Panc1 (cell line): ENCODE measurements around the gene NFAM1. TPM values are rescaled to one million over a fixed set of nuclear protein-coding genes. Genes with fewer than 3 reads are reported as not detected.

Experiments used
- ATAC-seq: fragments of 200-7000 bp; cut with Tn5 transposase; 2 replicates; pipeline ENCODE4 v1.9.1; 2020; ENCODE audit warnings: mild to moderate bottlenecking, moderate library complexity
- BruUV-seq: library from RNA; stranded (reverse); fragments of 400-500 nt; replicated peaks from 2 replicates; lab custom pipeline; 2021; lab: Mats Ljungman, UMichigan
- CTCF ChIA-PET: fragments of 300-600 bp; sonication (Branson Sonifier 250); formaldehyde crosslinking; loops from one replicate; lab custom pipeline; 2022; ENCODE audit warnings: antibody characterized with exemption; lab: Charles Lee
- POLR2A ChIA-PET: fragments of 300-600 bp; sonication (Branson Sonifier 250); formaldehyde crosslinking; loops from one replicate; lab custom pipeline; 2022; ENCODE audit warnings: antibody characterized with exemption; lab: Charles Lee
- DNase-seq: peaks from one replicate; pipeline ENCODE4 v3.0.0-alpha.2; 2010; ENCODE audit warnings: low read depth, low spot score
- H3K27ac ChIP-seq: 2 replicates; pipeline ENCODE4 v1.5.1; 2011; ENCODE audit warnings: mild to moderate bottlenecking, low read length, inconsistent platforms
- H3K27me3 ChIP-seq: fragments of 200-500 bp; sonication (Bioruptor generic); 2 replicates; pipeline ENCODE4 v1.6.0; 2014; ENCODE audit warnings: low read length, inconsistent platforms; ENCODE audit not compliant: control insufficient read depth, insufficient read depth
- H3K36me3 ChIP-seq: fragments of 200-500 bp; sonication (Bioruptor generic); 2 replicates; pipeline ENCODE4 v1.5.1; 2014; ENCODE audit warnings: inconsistent platforms, mild to moderate bottlenecking, low read length, moderate library complexity; ENCODE audit not compliant: control insufficient read depth, insufficient read depth
- H3K4me1 ChIP-seq: 2 replicates; pipeline ENCODE4 v1.5.1; 2011; ENCODE audit warnings: inconsistent platforms, mild to moderate bottlenecking, low read length, moderate library complexity; ENCODE audit not compliant: control insufficient read depth, insufficient read depth
- H3K4me3 ChIP-seq, 2 experiments: 2 replicates each; pipeline ENCODE4 v1.5.1; 2011 to 2012; ENCODE audit warnings: low read depth in 2 of 2, low read length in 2 of 2, mild to moderate bottlenecking in 2 of 2, inconsistent platforms in 1 of 2, moderate library complexity in 1 of 2
- H3K9me3 ChIP-seq: fragments of 200-500 bp; sonication (Bioruptor generic); 2 replicates; pipeline ENCODE4 v1.5.1; 2014; ENCODE audit warnings: low read depth, mild to moderate bottlenecking, inconsistent platforms, low read length, moderate library complexity; ENCODE audit not compliant: control insufficient read depth, insufficient read depth
- CTCF ChIP-seq: fragments of 450-650 bp; IDR thresholded peaks from 2 replicates; pipeline ENCODE4 v1.5.1; 2017; ENCODE audit warnings: mild to moderate bottlenecking
- POLR2AphosphoS5 ChIP-seq: IDR thresholded peaks from 2 replicates; pipeline ENCODE4 v1.6.1; 2012; ENCODE audit warnings: mild to moderate bottlenecking, low read depth, low read length, moderate library complexity
- REST ChIP-seq, 2 experiments: IDR thresholded peaks; 2 replicates each; pipeline ENCODE4 v1.6.1; 2011 to 2012; ENCODE audit warnings: low read depth in 2 of 2, control low read depth in 1 of 2, low read length in 1 of 2, mild to moderate bottlenecking in 1 of 2, moderate library complexity in 1 of 2; ENCODE audit not compliant: insufficient read depth in 1 of 2
- SIN3A ChIP-seq: IDR thresholded peaks from 2 replicates; pipeline ENCODE4 v1.6.1; 2012; ENCODE audit warnings: low read depth, mild to moderate bottlenecking, low read length, moderate library complexity, borderline replicate concordance; ENCODE audit not compliant: insufficient read depth
- TCF7L2 ChIP-seq: IDR thresholded peaks from 2 replicates; pipeline ENCODE4 v1.6.1; 2011; ENCODE audit warnings: mild to moderate bottlenecking, low read depth, low read length, inconsistent platforms
- in situ Hi-C: cut with HindIII; loops from 2 replicates; pipeline ENCODE4 v1.10.0; 2016; ENCODE audit warnings: low sequenced_read_pairs, low pct_unique_long_range_greater_than_20kb
- intact Hi-C: fragments of 100-400 bp; cut with micrococcal nuclease; formaldehyde crosslinking; loops from one replicate; pipeline ENCODE4 v1.10.0; 2022; ENCODE audit not compliant: unreplicated experiment
- total RNA-seq: library from RNA; stranded (reverse); gene quantifications from one replicate; pipeline ENCODE4 v1.2.1, GENCODE V29; 2021; ENCODE audit not compliant: unreplicated experiment

The NFAM1 gene
- total RNA-seq, 1 experiment from 2014 or later: 0.41 TPM

GRCh38 chr22:42404266-42404665, 27.9 kb downstream of the NFAM1 start:
- intact Hi-C loops: no loop called here
- Histone ChIP-seq H3K36me3 (no peaks in the 10 kb centered on the region), H3K4me1 (no peaks in the 10 kb centered on the region), H3K4me3 (no peak overlapping the region), H3K9me3 (no peaks in the 10 kb centered on the region), H3K27ac (no peak overlapping the region), H3K27me3 (no peaks in the 10 kb centered on the region)
- no peak for DNase-seq
- in situ Hi-C loops: no loop called here
- BruUV-seq: no TSS peak
- TF ChIP-seq CTCF: no peak
- TF ChIP-seq POLR2AphosphoS5: no peak
- TF ChIP-seq SIN3A: no peak
- no peak for TF ChIP-seq REST (IDR thresholded peaks at IDR 0.05; ENCODE audit: insufficient read depth in 1 of 2, low read depth in 2 of 2, low read length in 1 of 2)
- TF ChIP-seq TCF7L2: no peak
- ATAC-seq: no peak
- POLR2A ChIA-PET: no interaction called here
- CTCF ChIA-PET: no interaction called here

GRCh38 chr22:42401535-42402334, 30.5 kb downstream of the NFAM1 start:
- Histone ChIP-seq H3K9me3 (no peaks in the 10 kb centered on the region), H3K4me3 (no peak overlapping the region), H3K27ac (no peak overlapping the region), H3K27me3 (no peaks in the 10 kb centered on the region), H3K4me1 (no peaks in the 10 kb centered on the region), H3K36me3 (no peaks in the 10 kb centered on the region)
- DNase-seq: no peak
- CTCF ChIA-PET: no interaction called here
- BruUV-seq: no TSS peak
- in situ Hi-C loops (no loop called here), intact Hi-C loops (no loop called here)
- TF ChIP-seq SIN3A (no peak), POLR2AphosphoS5 (no peak), TCF7L2 (no peak), REST (IDR thresholded peaks at IDR 0.05; ENCODE audit: insufficient read depth in 1 of 2, low read depth in 2 of 2, low read length in 1 of 2) (no peak), CTCF (no peak)
- ATAC-seq: no peak
- POLR2A ChIA-PET: no interaction called here
